Ramos (cell line): Measurements from ENCODE around the gene ATP5PO.

Source experiments
- in situ Hi-C: fragments of 300-500 bp; cut with MboI; formaldehyde crosslinking; loops from one replicate; pipeline ENCODE4 v1.14.3; 2022; ENCODE audit warnings: low sequenced_read_pairs; ENCODE audit not compliant: unreplicated experiment

ATP5PO gene, protein sequence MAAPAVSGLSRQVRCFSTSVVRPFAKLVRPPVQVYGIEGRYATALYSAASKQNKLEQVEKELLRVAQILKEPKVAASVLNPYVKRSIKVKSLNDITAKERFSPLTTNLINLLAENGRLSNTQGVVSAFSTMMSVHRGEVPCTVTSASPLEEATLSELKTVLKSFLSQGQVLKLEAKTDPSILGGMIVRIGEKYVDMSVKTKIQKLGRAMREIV

DNA sequence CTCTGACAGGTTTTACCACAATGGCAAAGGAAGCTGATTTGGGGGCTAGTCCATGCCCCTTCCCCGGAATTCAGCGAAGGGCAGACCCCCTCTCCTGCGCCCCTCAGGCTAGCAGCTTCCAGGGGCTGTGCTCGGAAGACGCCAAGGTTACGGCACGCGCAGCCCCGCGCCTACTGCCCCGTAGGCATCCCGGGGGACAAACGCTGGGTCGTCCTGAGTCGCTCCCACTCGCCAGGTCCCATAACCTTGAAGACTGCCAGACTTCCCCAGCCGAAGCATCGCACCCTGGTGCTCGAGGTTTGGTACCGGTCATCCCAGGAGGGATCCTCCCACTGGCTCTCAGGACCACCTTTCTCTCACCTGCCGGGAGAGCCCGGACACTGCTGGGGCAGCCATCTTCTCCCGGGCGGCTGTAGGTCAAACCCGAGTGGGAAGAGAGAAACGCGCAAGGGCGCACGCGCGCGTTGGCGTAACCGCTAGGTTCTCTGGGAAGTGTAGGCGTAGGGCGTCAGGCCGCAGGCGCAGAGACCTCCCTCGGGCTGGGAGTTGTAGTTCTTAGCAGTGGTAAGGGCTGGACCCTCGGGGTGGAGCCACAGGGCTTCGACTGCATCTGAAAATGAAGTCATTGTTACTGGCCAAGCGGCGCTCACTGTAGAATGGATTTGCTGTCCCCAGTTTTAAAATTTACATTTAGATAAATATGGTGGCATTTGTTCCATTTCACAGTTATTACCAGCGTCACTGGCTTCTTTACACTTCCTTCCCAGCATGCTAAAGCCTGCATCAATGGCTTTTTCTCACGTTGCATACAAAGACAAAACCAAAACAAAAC, at the start of gene ATP5PO:
ATP5PO (minus strand) TSS at position 437 of the 832 bp plus-strand sequence; CDS start at position 396, 41 bp downstream.
- in situ Hi-C loops: loop anchor here (25.0 kb wide), 1 partner anchor 322 kb away; no protein-coding TSS in a partner anchor

DNA sequence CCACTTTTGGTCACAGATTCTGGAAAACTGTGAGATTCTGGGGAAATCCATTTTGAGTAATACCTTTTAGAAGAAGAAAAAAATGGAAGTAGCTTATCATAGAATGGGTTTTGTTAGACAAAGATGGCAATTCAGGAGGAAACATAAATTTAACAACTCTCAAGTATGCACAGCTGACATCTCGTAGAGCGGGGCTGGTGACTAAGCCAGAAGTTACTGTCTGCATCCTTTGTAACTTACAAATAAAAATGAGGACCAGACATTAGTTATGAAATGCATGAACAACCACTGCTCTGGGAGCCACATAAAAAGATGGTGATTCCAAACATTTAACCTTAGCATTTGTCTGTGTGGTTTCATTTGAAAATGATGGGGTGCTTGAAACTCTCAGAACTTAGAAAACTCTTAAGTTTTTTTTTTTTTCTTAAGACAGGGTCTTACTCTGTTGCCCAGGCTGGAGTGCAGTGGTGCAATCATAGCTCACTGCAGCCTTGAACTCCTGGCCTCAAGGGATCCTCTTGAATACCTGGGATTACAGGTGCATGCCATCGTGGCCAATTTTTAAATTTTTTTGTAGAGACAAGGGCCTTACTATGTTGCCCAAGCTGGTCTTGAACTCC, 49.2 kb upstream of the ATP5PO start:
- in situ Hi-C loops: no loop called here

DNA sequence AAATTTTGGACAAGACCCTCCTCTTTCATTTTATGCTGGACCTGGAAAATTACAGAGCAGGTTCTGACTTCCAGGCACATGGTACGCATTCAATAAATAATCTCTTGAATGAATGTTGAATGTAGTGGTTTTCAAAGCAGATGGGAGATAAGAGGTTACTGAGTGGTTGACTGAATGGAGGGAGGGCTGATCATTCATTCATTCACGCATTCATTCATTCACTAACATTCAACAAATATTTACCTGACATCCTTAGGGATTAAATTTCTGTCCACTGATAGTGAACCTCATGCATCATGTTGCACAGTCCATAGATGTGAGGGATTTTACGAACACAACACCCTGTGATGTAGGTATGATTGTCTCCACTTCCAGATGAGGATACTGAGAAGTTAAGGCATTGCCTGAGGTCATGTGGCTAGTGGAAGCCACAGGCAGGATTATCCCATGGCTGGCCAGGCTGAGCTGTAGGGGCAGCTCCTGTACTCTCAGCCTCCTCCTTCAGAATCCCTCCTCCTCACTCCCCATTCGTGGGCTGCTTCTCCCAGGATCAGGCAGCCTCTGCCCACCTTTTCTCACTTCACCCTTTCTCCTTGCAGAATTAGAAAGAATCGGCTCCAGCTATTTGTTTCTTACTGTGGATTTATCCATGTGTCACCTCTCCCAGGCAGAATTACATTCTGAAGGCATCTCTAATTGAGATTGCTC, 48.4 kb upstream of the ATP5PO start:
- in situ Hi-C loops: no loop called here

DNA sequence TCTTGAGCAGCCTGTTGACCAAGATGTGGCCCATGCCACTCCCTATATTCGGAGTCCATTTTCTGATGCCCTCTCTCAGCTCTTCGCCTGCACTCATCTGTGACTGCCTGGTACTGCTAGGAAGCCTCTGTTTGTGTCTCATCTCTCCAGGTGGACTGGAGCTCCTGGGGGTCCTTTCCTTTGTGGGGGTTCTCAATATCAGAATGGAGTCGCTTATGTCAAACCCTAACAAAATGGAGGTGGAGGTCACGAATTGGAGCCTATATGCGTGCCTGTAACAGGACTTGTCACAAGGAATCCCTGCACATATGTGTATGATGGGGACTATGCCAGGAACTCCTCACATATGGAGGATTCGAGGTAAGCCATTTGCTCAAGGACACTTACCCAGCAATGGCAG, 46.7 kb upstream of the ATP5PO start:
- in situ Hi-C loops: no loop called here

DNA sequence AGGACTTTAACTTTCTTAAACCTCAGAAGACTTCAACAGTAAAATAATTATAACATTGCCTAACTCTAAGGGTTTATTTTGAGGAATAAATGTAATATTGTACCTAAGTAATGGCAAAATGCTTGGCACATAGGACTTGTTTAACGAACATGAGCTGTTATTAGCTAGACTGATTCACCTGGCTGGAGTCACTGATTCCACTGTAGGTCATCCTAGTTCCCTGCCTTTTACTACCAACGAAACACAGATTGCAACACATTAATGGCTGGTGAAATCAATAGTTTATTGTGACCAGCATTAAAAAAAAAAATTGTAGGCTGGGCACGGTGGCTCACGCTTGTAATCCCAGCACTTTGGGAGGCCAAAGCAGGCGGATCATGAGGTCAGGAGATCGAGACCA, 45.5 kb upstream of the ATP5PO start:
- in situ Hi-C loops: no loop called here

DNA sequence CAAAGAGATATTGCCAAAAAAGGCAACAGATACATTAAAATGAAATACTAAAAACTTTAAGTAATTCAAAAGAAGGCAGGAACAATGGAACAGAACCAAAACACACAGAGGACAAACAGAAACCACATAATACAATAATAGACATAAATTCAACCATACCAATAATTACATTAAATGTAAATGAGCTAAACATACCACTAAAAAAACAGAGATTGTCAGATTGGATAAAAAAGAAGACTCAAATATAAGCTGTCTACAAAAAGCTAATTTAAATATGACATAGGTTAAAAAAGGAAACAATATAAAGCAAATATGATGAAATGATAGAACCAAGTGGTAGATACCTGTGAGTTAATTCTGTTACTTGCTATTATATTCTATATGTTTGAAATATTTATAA, 44.1 kb upstream of the ATP5PO start:
- in situ Hi-C loops: no loop called here

DNA sequence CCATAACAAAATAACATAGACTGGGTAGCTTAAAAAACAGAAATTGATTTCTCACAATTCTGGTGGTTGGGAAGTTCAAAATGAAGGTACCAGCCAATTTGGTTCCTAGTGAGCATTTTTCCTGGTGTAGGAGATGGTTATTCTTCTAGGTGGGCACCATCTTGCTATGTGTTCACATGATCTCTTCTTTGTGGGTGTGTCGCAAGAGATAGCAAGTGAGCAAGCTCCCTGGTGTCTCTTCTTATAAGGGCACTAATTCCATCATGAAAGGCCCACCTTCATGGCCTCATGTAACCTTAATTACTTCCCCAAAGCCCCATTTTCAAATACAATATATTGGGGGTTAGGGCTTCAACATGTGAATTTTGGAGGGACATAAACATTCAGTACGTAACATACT, 38.8 kb upstream of the ATP5PO start:
- in situ Hi-C loops: no loop called here

DNA sequence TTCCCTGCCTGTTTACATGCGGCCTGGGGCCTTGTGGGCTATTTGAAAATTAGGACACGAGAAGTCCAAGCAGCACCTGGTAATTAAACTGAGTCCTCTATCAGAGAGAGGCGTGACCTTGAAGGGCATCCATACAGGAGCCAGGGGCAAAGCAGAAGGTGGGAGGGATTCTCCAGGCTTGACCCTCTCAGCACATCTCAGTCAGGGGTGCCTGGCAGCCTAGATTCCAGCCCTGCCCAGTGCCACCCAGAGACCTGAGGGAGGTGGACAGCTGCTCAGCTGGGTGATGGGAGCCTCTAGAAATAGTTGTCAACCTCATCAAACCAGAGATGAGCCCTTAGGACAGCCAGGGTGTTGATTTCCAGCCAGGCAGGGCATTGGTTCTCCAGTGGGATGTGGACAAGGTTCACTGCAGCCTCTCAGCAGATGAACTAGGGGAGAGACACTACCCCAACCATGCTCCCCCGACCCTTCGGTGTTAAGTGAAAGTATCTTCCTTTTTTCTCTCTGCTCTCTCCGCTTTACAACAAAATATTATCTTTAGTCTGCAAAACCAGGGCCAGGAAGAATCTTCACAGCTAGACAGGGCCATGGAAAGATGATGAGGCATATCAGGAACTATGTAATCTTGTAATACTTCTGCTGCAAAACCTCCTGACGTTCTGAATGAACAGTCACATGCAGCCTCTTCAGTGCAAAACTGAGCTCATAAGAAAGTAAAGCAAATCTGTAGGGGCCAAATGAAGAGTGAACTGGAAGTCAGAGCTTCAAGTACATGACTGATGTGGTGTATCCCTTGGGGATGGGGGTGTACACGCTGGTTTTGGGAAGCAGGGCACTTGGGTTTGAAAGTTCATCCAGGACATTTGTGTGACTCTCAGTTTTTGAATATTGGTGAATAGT, 35.9 kb upstream of the ATP5PO start:
- in situ Hi-C loops: no loop called here

DNA sequence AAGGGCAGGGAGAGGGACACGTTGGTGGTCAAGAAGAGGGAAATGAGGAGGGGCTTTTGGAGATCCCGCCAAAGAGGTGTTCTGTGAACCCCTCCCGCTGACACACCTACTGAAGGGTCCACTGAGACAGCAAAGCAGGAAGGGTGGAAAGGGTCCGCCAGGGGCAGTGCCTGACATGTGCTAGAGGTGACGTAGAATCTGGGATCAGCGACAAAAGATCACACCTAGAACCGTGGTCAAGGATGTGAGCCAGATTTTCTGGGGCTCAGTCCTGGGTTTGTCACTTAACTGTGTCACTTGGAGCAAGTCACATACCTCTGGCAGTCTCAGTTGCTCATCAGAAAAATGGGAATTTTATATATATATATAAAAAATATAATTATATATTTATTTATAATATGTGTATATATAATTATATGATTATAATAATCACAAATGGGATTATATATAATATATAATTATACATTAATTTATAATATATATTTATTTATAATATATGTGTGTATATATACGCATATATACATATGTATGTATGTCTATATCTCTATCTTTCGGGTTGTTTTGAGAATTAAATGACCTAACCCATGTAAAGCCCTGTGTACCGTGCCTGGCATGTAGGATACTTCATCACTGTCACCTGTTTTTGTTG, 35.0 kb upstream of the ATP5PO start:
- in situ Hi-C loops: no loop called here

DNA sequence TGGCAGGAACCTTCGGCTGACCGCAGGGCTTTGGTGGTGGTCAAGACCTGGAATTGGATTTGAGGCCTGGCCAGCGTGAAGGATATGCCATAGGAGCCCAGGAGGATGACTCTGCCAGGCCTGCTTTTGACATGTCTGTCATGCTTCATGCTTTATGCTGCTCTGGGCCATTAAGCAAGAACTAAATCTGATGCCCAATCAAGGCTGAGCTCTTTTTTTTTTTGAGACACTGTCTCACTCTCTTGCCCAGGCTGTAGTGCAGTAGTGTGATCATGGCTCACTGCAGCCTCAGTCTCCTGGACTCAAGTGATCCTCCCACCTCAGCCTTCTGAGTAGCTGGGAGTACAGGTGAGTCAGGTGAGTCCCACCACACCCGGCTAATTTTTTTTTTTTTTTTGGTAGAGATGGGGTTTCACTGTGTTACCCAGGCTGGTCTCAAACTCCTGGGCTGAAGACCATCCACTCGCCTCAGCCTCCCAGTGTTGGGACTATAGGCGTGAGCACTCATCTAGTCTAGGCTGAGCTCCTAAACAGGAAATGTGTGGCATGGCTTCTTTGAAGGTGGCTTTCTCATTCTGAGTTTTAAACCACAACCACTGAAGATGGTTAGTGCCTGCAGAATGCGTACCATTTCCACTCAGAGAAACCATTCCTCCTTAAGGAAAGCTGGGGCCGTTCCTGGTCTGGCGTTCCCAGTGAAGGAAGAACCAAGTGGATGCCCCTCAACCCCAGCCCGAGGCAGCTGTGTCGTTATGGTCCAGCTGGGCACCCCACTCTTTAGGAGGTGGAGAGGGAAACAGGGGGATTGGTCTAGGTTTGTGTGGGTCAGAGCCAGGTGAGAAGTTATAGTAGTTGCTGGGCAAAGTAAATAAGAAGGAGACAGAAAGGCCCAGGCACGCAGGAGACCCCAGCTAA, 34.2 kb upstream of the ATP5PO start:
- in situ Hi-C loops: no loop called here

DNA sequence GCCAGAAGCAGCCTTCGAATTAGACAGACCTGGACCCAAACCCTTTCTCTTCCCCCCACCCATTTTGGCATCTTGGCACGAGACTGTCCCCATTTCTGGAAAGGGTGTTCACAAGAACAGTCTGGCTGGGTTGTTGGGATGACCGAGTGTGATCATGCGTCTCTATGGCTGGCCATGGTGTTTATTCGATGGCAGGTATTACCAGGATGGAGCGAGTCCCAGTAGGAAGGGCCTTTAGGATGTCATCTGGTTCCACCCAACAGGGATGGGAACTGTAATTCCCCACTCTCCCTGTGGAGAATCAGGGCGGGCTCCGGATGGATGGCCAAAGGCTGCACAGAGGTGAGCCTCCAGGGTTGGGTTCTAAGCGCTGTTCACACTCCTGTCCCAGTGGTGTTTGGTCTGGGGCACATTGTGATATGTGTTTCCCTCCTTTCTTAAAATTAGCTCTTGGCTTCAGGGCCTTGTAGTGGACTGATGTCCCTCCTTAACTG, 33.4 kb upstream of the ATP5PO start:
- in situ Hi-C loops: no loop called here

DNA sequence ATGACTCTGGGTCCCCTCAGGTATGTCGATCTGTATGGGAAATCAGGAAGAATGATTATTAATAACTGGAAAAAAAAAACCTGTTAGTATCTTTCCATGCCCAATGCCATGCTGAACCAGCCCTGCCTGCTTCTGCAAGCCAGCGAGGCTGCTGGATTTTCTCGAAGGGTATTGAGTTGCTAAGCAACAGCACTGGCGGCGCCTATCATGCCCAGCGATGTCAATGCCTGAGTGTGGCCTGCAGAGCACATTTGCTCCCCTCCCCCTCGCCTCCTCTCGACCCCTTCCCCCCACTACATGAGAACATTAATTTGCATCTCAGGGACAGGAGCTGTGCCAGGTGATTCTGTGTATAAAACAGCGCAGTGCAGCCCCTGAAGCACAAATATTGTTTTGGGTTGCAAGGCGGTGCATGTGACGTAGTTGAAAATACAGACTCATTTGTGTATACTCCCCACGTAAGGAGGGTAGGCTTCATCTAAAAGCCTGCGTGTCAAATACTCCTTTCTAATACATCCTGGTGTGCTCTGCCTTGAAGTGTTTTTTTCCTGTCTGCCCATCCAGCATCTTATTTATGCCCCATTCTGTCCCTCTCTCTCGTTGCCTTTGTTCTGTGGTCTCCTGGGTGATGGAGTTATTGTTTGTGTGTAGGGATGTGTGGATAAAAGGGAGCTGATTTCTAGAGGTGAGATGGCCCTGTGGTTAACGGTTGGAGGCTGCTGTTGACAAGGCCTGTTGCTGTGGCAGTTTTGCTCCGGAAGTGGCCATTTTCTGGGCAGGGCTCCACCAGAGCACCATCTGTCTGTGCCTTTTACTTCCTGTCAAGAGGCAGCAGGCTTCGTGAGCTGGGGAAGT, 32.7 kb upstream of the ATP5PO start:
- in situ Hi-C loops: no loop called here

DNA sequence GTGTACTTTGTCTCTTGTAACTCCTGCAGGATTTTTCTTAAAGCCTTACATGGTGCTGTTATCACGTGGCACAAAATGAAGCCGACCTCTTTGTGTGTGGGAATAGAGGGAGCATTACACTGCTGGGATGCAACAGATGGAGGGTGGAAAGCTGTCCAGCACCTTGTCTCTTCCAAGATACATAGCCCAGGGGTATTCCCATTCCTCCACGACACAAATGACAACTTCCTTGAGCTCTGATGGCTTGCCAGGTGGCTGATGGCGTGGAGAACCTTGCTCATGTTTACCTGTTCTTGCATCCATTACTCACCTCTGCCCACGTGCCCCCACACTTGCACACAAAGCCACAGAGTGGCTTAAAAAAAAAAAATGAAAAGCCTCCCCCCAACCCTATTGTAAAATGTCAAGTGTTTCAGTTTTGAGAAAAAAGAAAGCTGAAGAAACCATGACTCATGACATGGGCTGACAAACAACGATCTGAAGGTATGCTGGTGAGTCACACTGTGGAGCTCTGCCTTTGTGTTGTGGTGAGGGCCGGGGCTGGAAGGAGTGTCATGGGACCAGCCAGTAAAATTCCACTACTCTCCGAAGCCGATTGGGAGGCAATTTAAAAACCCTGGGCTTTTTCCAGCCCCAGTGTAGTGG, 32.0 kb upstream of the ATP5PO start:
- in situ Hi-C loops: no loop called here

DNA sequence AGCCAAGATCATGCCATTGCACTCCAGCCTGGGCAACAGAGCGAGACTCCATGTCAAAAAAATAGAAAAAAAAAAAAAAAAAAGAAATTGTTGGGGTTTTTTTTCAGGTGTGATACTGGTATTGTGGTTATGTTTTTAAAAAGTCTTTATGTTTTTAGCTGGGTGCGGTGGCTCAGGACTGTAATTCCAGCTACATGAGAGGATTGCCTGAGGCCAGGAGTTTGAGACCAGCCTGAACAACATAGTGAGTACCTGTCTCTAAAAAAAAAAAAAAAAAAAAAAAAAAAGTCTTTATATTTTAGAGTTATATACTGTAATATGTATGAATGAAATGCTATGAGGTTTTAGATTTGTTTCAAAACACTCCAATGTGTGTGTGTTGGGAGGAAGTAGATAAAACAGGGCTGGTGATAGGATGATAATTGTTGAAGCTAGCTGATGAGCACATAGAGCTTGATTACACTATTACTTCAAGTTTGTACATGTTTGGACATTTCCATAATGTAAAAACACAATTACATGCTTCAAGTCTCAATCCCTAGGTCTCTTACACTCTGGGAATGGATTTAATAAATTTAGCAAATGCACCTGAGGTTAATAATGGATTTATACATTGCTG, 30.2 kb upstream of the ATP5PO start:
- in situ Hi-C loops: no loop called here

DNA sequence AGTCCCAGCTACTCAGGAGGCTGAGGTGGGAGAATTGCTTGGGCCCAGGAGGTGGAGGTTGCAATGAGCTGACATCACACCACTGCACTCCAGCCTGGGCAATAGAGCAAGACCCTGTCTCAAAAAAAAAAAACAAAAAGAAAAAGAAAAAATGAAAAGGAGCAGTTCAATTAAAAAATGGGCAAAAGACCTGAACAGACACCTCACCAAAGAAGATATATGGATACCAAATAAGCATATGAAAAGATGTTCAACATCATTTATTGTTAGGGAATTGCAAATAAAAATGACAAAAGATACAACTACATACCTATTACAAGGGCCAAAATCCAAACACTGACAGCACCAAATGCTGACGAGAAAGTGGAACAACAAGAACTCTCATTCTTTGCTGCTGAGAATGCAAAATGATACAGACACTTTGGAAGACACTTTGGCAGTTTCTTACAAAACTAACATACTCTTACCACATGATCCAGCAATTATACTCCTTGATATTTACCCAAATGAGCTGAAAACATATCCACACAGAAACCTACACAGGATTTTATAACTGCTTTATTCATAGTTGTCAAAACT, 28.7 kb upstream of the ATP5PO start:
- in situ Hi-C loops: no loop called here

DNA sequence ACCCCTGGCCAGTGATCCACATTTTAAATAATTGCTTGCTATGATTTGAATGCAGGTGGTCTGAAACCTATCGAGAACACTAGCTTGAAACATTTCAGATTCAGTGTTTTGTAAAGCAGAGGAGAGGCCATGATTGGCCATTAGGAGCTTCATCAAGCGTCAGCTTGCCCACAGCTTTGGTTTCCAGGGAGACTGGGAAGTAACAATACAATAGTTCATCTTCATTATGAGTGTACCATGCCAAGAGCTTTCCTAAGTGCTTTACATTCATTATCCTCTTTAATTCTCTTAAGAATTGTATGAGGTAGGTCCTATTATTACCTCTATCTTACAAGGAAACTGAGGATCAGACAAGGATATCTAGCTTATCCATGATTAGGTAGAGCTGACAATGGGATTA, 27.7 kb upstream of the ATP5PO start:
- in situ Hi-C loops: no loop called here
